Camera-type eye (tissue), 1 donor: Measurements from ENCODE around the gene DGLUCY. TPM values are rescaled to one million over a fixed set of nuclear protein-coding genes. Genes with fewer than 3 reads are reported as not detected.

ENCODE experiments used
- total RNA-seq: library from RNA; depleted of rRNA; stranded (reverse); fragments of >200 nt; gene quantifications from one replicate; pipeline ENCODE4 v1.2.3, GENCODE V29; 2014

Gene DGLUCY, protein sequence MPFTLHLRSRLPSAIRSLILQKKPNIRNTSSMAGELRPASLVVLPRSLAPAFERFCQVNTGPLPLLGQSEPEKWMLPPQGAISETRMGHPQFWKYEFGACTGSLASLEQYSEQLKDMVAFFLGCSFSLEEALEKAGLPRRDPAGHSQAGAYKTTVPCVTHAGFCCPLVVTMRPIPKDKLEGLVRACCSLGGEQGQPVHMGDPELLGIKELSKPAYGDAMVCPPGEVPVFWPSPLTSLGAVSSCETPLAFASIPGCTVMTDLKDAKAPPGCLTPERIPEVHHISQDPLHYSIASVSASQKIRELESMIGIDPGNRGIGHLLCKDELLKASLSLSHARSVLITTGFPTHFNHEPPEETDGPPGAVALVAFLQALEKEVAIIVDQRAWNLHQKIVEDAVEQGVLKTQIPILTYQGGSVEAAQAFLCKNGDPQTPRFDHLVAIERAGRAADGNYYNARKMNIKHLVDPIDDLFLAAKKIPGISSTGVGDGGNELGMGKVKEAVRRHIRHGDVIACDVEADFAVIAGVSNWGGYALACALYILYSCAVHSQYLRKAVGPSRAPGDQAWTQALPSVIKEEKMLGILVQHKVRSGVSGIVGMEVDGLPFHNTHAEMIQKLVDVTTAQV
- total RNA-seq = 56.0 TPM

GRCh38 chr14:91113829-91114078, at the start of gene DGLUCY:
Gene DGLUCY (plus strand): TSS chr14:91114073. CDS start chr14:91160295, 46,222 bp downstream.

DNA sequence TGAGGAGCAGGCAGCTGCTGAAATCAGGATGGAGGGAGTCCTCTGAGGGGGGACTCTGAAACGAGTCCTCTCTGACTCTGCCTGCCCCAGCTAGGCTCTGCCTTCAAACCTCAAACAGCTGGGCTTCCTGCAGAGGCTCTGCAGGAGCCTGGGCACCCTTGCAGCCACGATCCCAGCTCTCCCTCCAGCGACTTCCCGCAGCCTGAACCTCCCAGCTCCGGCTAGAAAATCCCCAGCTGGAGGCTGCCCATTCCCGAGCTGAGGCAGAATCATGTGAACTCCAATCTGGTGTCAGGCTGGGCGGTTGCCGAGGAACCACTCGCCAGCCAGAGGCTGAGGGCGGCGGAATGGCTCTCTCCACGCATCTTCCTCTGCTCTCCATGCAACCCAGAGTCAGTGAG, 130.6 kb downstream of the DGLUCY start, which contains the start of gene GPR68:
TSS of gene GPR68 (minus strand) at position 204 of the 401 bp plus-strand sequence. CDS start 9,654 bp downstream, outside the sequence.

Other genes starting within 250 kb of the DGLUCY start
- gene RPS6KA5, start 53.4 kb upstream of the DGLUCY start, total RNA-seq = 26.5 TPM
- gene GPR68, start 130.6 kb downstream of the DGLUCY start, total RNA-seq = 2.1 TPM